Mesothelial cell of epicardium (in vitro differentiated cells): ENCODE measurements around the gene NHSL1. TPM values are rescaled to one million over a fixed set of nuclear protein-coding genes. Genes with fewer than 3 reads are reported as not detected.

Experiments
- DNase-seq, 2 experiments: peaks; one replicate each; pipeline ENCODE4 v3.0.0; 2021; ENCODE audit warnings: low spot score in 2 of 2; ENCODE audit not compliant: unreplicated experiment in 2 of 2
- H3K27ac Mint-ChIP-seq: 2 replicates; pipeline ENCODE4 v1.8.0; 2021; ENCODE audit warnings: mixed read lengths
- H3K27me3 Mint-ChIP-seq: 2 replicates; pipeline ENCODE4 v1.8.0; 2021; ENCODE audit warnings: low read depth, mixed read lengths
- H3K36me3 Mint-ChIP-seq: 2 replicates; pipeline ENCODE4 v1.8.0; 2021; ENCODE audit warnings: mixed read lengths
- H3K4me1 Mint-ChIP-seq: 2 replicates; pipeline ENCODE4 v1.8.0; 2021; ENCODE audit warnings: mixed read lengths
- H3K4me3 Mint-ChIP-seq: 2 replicates; pipeline ENCODE4 v1.8.0; 2021; ENCODE audit warnings: mild to moderate bottlenecking, moderate library complexity, mixed read lengths
- H3K9me3 Mint-ChIP-seq: 2 replicates; pipeline ENCODE4 v1.8.0; 2021; ENCODE audit warnings: mixed read lengths
- total RNA-seq: library from RNA; stranded (reverse); gene quantifications from 3 replicates; pipeline ENCODE4 v1.2.1, GENCODE V29; 2021
- TF ChIP-seq, protein P1 (sequence below): fragments of 200-600 bp; sonication (generic); IDR thresholded peaks from one replicate; pipeline ENCODE4 v1.5.0; 2021; ENCODE audit warnings: antibody characterized with exemption; ENCODE audit not compliant: unreplicated experiment

NHSL1 gene
- total RNA-seq, 1 donor from 2014 or later = 68.0 TPM

DNA sequence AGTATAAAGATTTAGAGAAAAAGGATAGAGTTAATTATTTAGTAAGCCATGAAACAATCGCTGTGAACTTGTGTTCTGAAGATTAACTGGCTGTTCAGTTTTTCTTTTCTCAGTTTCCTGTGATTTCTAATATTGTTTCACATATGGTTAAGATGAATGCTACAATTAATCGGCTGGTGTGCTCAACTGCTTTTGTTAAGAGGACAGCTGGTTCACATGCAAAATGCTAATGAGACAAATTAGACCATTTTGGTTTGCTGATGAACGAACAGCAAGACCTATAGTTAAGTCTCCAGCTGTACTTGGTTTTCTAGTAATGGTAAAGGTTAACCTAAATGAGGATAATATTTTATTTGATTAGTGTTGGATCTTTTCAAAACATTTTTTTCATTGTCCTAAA is 10.8 kb upstream of the NHSL1 start:
- no peak for DNase-seq
- peak overlapping the region; percentile 71 for H3K27ac Mint-ChIP-seq
- H3K9me3 Mint-ChIP-seq = no peaks in the 10 kb centered on the region
- TF ChIP-seq, protein P1, sequence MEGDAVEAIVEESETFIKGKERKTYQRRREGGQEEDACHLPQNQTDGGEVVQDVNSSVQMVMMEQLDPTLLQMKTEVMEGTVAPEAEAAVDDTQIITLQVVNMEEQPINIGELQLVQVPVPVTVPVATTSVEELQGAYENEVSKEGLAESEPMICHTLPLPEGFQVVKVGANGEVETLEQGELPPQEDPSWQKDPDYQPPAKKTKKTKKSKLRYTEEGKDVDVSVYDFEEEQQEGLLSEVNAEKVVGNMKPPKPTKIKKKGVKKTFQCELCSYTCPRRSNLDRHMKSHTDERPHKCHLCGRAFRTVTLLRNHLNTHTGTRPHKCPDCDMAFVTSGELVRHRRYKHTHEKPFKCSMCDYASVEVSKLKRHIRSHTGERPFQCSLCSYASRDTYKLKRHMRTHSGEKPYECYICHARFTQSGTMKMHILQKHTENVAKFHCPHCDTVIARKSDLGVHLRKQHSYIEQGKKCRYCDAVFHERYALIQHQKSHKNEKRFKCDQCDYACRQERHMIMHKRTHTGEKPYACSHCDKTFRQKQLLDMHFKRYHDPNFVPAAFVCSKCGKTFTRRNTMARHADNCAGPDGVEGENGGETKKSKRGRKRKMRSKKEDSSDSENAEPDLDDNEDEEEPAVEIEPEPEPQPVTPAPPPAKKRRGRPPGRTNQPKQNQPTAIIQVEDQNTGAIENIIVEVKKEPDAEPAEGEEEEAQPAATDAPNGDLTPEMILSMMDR = no peak
- no peaks in the 10 kb centered on the region for H3K27me3 Mint-ChIP-seq
- no peak overlapping the region for H3K4me3 Mint-ChIP-seq
- peaks cover 72% of the 10 kb centered on the region for H3K4me1 Mint-ChIP-seq
- no peaks in the 10 kb centered on the region for H3K36me3 Mint-ChIP-seq

DNA sequence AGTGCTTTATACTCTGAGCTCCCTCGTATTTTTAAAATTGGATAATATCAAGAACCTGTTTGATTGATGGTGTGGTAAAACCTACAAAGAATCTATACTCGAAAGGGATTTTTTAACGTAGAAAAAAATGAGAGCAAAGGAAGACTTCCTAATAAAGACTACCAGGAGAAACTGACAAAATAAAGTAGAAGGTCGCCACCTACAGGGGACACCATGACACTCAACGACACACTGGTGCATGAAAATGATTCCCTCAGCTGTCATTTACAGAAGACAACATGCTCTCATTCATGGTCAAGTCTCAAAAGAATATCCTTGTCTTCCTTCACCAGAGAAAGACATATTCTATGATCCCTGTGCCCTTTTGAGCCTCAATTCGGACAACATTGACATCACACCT is 10.1 kb upstream of the NHSL1 start:
- TF ChIP-seq, protein P1 = peak; percentile 32
- H3K27me3 Mint-ChIP-seq = no peaks in the 10 kb centered on the region
- no peaks in the 10 kb centered on the region for H3K36me3 Mint-ChIP-seq
- no peak for DNase-seq
- H3K4me1 Mint-ChIP-seq = peaks cover 79% of the 10 kb centered on the region
- peak overlapping the region; percentile 31 for H3K27ac Mint-ChIP-seq
- no peak overlapping the region for H3K4me3 Mint-ChIP-seq
- H3K9me3 Mint-ChIP-seq = no peaks in the 10 kb centered on the region

GRCh38 chr6:138508676-138508988 is 9.3 kb upstream of the NHSL1 start:
- no peaks in the 10 kb centered on the region for H3K9me3 Mint-ChIP-seq
- DNase-seq = no peak
- H3K27ac Mint-ChIP-seq = no peak overlapping the region
- H3K36me3 Mint-ChIP-seq = no peaks in the 10 kb centered on the region
- TF ChIP-seq, protein P1 = no peak
- peaks cover 83% of the 10 kb centered on the region for H3K4me1 Mint-ChIP-seq
- no peak overlapping the region for H3K4me3 Mint-ChIP-seq
- no peaks in the 10 kb centered on the region for H3K27me3 Mint-ChIP-seq

GRCh38 chr6:138507977-138508675 is 8.8 kb upstream of the NHSL1 start:
- TF ChIP-seq, protein P1 = no peak
- Mint-ChIP-seq H3K9me3 (no peaks in the 10 kb centered on the region), H3K27ac (peak overlapping the region; percentile 18), H3K27me3 (no peaks in the 10 kb centered on the region), H3K4me1 (peaks cover 79% of the 10 kb centered on the region), H3K4me3 (no peak overlapping the region), H3K36me3 (no peaks in the 10 kb centered on the region)
- DNase-seq = no peak

DNA sequence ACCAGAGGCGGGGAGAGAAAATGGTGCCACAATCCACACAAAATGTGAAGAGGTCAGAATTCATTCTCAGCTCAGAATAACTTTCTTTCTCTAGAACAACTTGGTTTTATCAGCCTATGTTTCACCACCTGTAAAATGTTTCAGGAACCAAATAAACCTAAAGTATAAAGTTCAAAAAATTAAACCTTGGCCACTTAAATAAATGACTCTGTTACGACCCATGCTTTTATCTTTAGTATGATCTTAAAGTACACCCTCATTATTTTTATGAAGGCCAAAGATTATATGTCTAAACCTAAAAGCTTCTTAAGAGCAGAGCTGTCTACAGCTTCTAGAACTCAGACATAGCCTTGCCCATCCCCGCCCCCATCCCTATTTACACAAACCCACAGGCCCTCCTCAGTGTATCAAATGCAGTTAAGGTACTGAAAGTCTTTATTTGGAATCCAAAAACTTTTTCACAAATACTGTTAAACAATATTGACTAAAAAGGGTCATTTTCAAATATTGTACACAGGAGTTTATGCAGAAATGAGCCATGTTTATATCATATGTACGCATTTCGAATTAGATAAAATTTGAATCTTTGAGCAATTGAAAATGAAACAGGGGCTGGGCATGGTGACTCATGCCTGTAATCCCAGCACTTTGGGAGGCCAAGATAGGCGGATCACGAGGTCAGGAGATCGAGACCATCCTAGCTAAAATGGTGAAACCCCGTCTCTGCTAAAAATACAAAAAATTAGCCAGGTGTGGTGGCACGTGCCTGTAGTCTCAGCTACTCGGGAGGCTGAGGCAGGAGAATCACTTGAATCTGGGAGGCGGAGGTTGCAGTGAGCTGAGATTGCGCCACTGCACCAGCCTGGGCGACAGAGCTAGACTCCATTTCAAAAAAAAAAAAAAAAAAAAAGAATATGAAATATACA is 5.7 kb upstream of the NHSL1 start:
- TF ChIP-seq, protein P1 = no peak
- H3K9me3 Mint-ChIP-seq = no peaks in the 10 kb centered on the region
- H3K4me1 Mint-ChIP-seq = peaks cover 65% of the 10 kb centered on the region
- peaks cover 4% of the 10 kb centered on the region for H3K36me3 Mint-ChIP-seq
- no peaks in the 10 kb centered on the region for H3K27me3 Mint-ChIP-seq
- no peak overlapping the region for H3K4me3 Mint-ChIP-seq
- peak overlapping the region; percentile 18 for H3K27ac Mint-ChIP-seq
- no peak for DNase-seq
